Stomach (tissue), 9 donors: ENCODE measurements around the gene KPTN. TPM values are rescaled to one million over a fixed set of nuclear protein-coding genes. Genes with fewer than 3 reads are reported as not detected.
A peak's percentile ranks its signal among the peaks of the same experiment; 100 is the strongest.

Experiments
- DNase-seq, 2 donors: peaks; one replicate each; pipeline versions ENCODE4 v3.0.0 to v3.0.0-alpha.2; 2013 to 2019
- H3K27ac ChIP-seq, 5 donors: fragments of 200-600 bp in 4 of 5; sonication (generic) in 4 of 5; one replicate each; pipeline ENCODE4 v1.5.1; 2013 to 2019; ENCODE audit warnings: mild to moderate bottlenecking in 1 of 5, moderate library complexity in 1 of 5
- H3K27me3 ChIP-seq, 3 donors: fragments of 200-600 bp; sonication (generic); one replicate each; pipeline ENCODE4 v1.5.1; 2017 to 2019; ENCODE audit warnings: mixed run types in 1 of 3
- H3K36me3 ChIP-seq, 4 donors: fragments of 200-600 bp; sonication (generic); 1 replicate in 3 of 4; 2 replicates in 1 of 4; pipeline ENCODE4 v1.5.1; 2016 to 2019
- H3K4me1 ChIP-seq, 4 donors: fragments of 200-600 bp; sonication (generic); one replicate each; pipeline ENCODE4 v1.5.1; 2016 to 2019
- H3K4me3 ChIP-seq, 4 donors: fragments of 200-600 bp; sonication (generic) in 3 of 4; one replicate each; pipeline ENCODE4 v1.5.1; 2016 to 2019; ENCODE audit warnings: mild to moderate bottlenecking in 1 of 4
- H3K9me3 ChIP-seq, 4 donors: fragments of 200-600 bp; sonication (generic); one replicate each; pipeline ENCODE4 v1.5.1; 2016 to 2019
- CTCF ChIP-seq, 7 experiments: fragments of 450-650 bp in 4 of 7; fragments of 200-600 bp in 3 of 7; sonication (generic) in 3 of 7; IDR thresholded peaks; one replicate each; pipeline ENCODE4 v1.5.1; 2016 to 2019; ENCODE audit warnings: antibody characterized with exemption in 7 of 7, control low read depth in 2 of 7, mild to moderate bottlenecking in 1 of 7
- EP300 ChIP-seq: sonication (generic); formaldehyde crosslinking; IDR thresholded peaks from one replicate; pipeline ENCODE4 v1.6.1; 2017; ENCODE audit warnings: antibody characterized with exemption
- POLR2A ChIP-seq, 4 donors: fragments of 450-650 bp; IDR thresholded peaks; one replicate each; pipeline ENCODE4 v1.6.1; 2016; ENCODE audit warnings: antibody characterized with exemption in 4 of 4, control low read depth in 2 of 4, mild to moderate bottlenecking in 1 of 4, moderate library complexity in 1 of 4
- POLR2AphosphoS5 ChIP-seq, 3 donors: sonication (generic); formaldehyde crosslinking; IDR thresholded peaks; one replicate each; pipeline ENCODE4 v1.6.1; 2016; ENCODE audit warnings: antibody characterized with exemption in 3 of 3
- WGBS, 5 donors: extraction: QIAGEN DNeasy Blood & Tissue Kit in 3 of 5; methylation state at CpG; one replicate each; pipeline versions ENCODE4 v1.1.5 to v1.1.7; 2013 to 2018; 5-methylcytosine and 5-hydroxymethylcytosine counted together
- intact Hi-C: fragments of 100-400 bp; cut with DNase I; formaldehyde crosslinking; loops from one replicate; pipeline ENCODE4 v1.15.1; 2023; ENCODE audit warnings: low total_unique reads
- polyA plus RNA-seq, 3 donors: library from polyadenylated mRNA; stranded (reverse); fragments of 200-250 nt; gene quantifications; one replicate each; pipeline ENCODE4 v1.2.3, GENCODE V29; 2013
- total RNA-seq, 5 donors: library from RNA; depleted of rRNA; stranded (reverse); fragments of >200 nt; gene quantifications; one replicate each; pipeline versions ENCODE4 v1.1.0 to v1.2.3, GENCODE V29; 2014 to 2016
- donor health status: healthy with polysubstance abuse.
- donor health status: Bipolar disorder and iron deficiency.
- donor health status: healthy.

The KPTN gene
- total and polyA plus RNA-seq, 8 donors = 3.2 to 28.0 (median 18.9) TPM

GRCh38 chr19:47514151-47514868, 30.3 kb upstream of the KPTN start:
- H3K36me3 ChIP-seq = peaks cover 0 to 6% (median 2%) of the 10 kb centered on the region in 4 donors
- H3K27ac ChIP-seq = peak overlapping the region; percentile 82 to 99 (median 98)
- H3K4me3 ChIP-seq = peak overlapping the region; percentile 73 to 93 (median 84)
- no peaks in the 10 kb centered on the region for H3K27me3 ChIP-seq
- peaks cover 48 to 56% (median 54%) of the 10 kb centered on the region in 4 donors for H3K4me1 ChIP-seq
- H3K9me3 ChIP-seq = no peaks in the 10 kb centered on the region
- peak in 1 of 2 donors; percentile 28 for DNase-seq
- TF ChIP-seq POLR2AphosphoS5 (IDR thresholded peaks at IDR 0.05) (no peak), POLR2A (IDR thresholded peaks at IDR 0.05) (no peak), EP300 (no peak), CTCF (IDR thresholded peaks at IDR 0.05) (no peak)
- intact Hi-C loops = no loop called here
- WGBS, 5 donors = 2 to 7% (median 3%) methylated on average over 32 to 40 of the region's 40 CpGs

- Histone ChIP-seq H3K27ac (peak overlapping the region; percentile 82 to 99 (median 98)), H3K4me3 (peak overlapping the region; percentile 73 to 93 (median 84)), H3K4me1 (peaks cover 62 to 70% (median 68%) of the 10 kb centered on the region in 4 donors), H3K27me3 (no peaks in the 10 kb centered on the region), H3K36me3 (peaks cover 0 to 6% (median 2%) of the 10 kb centered on the region in 4 donors), H3K9me3 (no peaks in the 10 kb centered on the region)
- intact Hi-C loops = no loop called here
- no peak for TF ChIP-seq CTCF (IDR thresholded peaks at IDR 0.05)
- no peak for TF ChIP-seq POLR2A (IDR thresholded peaks at IDR 0.05)
- no peak for TF ChIP-seq EP300
- TF ChIP-seq POLR2AphosphoS5 (IDR thresholded peaks at IDR 0.05) = no peak
- DNase-seq = no peak
- 25 to 51% (median 34%) methylated on average over 8 of the region's 8 CpGs for WGBS, 5 donors
Observed at GRCh38 chr19:47512948-47513319, 28.9 kb upstream of the KPTN start.

GRCh38 chr19:47512183-47512947, 28.3 kb upstream of the KPTN start:
- intact Hi-C loops = no loop called here
- Histone ChIP-seq H3K27ac (peak overlapping the region; percentile 82 to 99 (median 98)), H3K36me3 (peaks cover 0 to 6% (median 2%) of the 10 kb centered on the region in 4 donors), H3K9me3 (no peaks in the 10 kb centered on the region), H3K4me1 (peaks cover 68 to 76% (median 74%) of the 10 kb centered on the region in 4 donors), H3K4me3 (peak overlapping the region; percentile 73 to 93 (median 84)), H3K27me3 (no peaks in the 10 kb centered on the region)
- TF ChIP-seq POLR2AphosphoS5 (IDR thresholded peaks at IDR 0.05) = peak in 1 of 3 donors; percentile 10
- TF ChIP-seq EP300 = no peak
- 19 to 34% (median 25%) methylated on average over 10 to 11 of the region's 11 CpGs for WGBS, 5 donors
- peak; percentile 79 to 83 for DNase-seq

- no peak for DNase-seq
- Histone ChIP-seq H3K27ac (peak overlapping the region; percentile 73 to 99 (median 98)), H3K9me3 (no peaks in the 10 kb centered on the region), H3K4me3 (peak overlapping the region; percentile 73 to 93 (median 84)), H3K27me3 (no peaks in the 10 kb centered on the region), H3K4me1 (peaks cover 75 to 83% (median 81%) of the 10 kb centered on the region in 4 donors), H3K36me3 (peaks cover 0 to 6% (median 4%) of the 10 kb centered on the region in 4 donors)
- intact Hi-C loops = no loop called here
- WGBS, 5 donors = 42 to 60% (median 44%) methylated on average over 7 of the region's 7 CpGs
- no peak for TF ChIP-seq POLR2A (IDR thresholded peaks at IDR 0.05)
- no peak for TF ChIP-seq POLR2AphosphoS5 (IDR thresholded peaks at IDR 0.05)
- no peak for TF ChIP-seq EP300
- TF ChIP-seq CTCF (IDR thresholded peaks at IDR 0.05) = no peak
Observed at GRCh38 chr19:47511681-47512080, 27.7 kb upstream of the KPTN start.
